HEK293 (cell line): ENCODE data around the gene NDUFC2.
"Not testable (repeated sequence)": the region's sequence is repeated elsewhere in the genome, so short reads cannot be mapped to it uniquely, and the experiment has no call there.

Experiments used
- SP2 ChIP-seq: fragments of 450-650 bp; formaldehyde crosslinking; IDR thresholded peaks from 2 replicates; pipeline ENCODE4 v1.5.1; 2016; ENCODE audit warnings: missing biosample characterization, missing genetic modification characterization
- WT1 ChIP-seq: fragments of 450-650 bp; formaldehyde crosslinking; IDR thresholded peaks from 2 replicates; pipeline ENCODE4 v1.5.1; 2016; ENCODE audit warnings: missing biosample characterization, missing genetic modification characterization
- ZNF473 ChIP-seq: fragments of 450-650 bp; formaldehyde crosslinking; IDR thresholded peaks from 2 replicates; pipeline ENCODE4 v1.5.1; 2017; ENCODE audit warnings: missing biosample characterization, missing genetic modification characterization
- ZNF530 ChIP-seq: fragments of 450-650 bp; formaldehyde crosslinking; IDR thresholded peaks from 2 replicates; pipeline ENCODE4 v1.5.1; 2016; ENCODE audit warnings: low read depth, missing biosample characterization, missing genetic modification characterization
- ZNF660 ChIP-seq: fragments of 450-650 bp; IDR thresholded peaks from 2 replicates; pipeline ENCODE4 v1.5.1; 2018; ENCODE audit warnings: missing biosample characterization, mild to moderate bottlenecking, missing genetic modification characterization
- ZNF830 ChIP-seq: fragments of 450-650 bp; IDR thresholded peaks from 2 replicates; pipeline ENCODE4 v1.5.0; 2018; ENCODE audit warnings: missing biosample characterization, missing genetic modification characterization, low read depth, mild to moderate bottlenecking, moderate library complexity
- TF ChIP-seq, protein P1 (sequence below): fragments of 450-650 bp; formaldehyde crosslinking; IDR thresholded peaks from 2 replicates; pipeline ENCODE4 v1.5.1; 2016; ENCODE audit warnings: missing biosample characterization, missing genetic modification characterization
- TF ChIP-seq, protein P2 (sequence below): fragments of 450-650 bp; formaldehyde crosslinking; IDR thresholded peaks from 2 replicates; pipeline ENCODE4 v1.5.1; 2016; ENCODE audit warnings: missing biosample characterization, missing genetic modification characterization
- TF ChIP-seq, protein P3 (sequence below): fragments of 450-650 bp; formaldehyde crosslinking; IDR thresholded peaks from 2 replicates; pipeline ENCODE4 v1.5.1; 2017; ENCODE audit warnings: missing biosample characterization, mild to moderate bottlenecking, missing genetic modification characterization, moderate library complexity
- TF ChIP-seq, protein P4 (sequence below): fragments of 450-650 bp; formaldehyde crosslinking; IDR thresholded peaks from 2 replicates; pipeline ENCODE4 v1.5.1; 2016; ENCODE audit warnings: missing biosample characterization, missing genetic modification characterization, low read depth

DNA sequence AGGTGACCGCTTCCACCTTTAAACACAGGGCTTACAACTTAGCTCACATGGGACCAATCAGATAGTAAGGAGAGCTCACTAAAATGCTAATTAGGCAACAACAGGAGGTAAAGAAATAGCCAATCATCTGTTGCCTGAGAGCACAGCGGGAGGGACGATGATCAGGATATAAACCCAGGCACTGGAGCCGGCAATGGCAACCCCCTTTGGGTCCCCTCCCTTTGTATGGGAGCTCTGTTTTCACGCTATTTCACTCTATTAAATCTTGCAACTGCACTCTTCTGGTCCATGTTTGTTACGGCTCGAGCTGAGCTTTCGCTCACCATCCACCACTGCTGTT lies 38.3 kb downstream of the NDUFC2 start:
- TF ChIP-seq, protein P1, sequence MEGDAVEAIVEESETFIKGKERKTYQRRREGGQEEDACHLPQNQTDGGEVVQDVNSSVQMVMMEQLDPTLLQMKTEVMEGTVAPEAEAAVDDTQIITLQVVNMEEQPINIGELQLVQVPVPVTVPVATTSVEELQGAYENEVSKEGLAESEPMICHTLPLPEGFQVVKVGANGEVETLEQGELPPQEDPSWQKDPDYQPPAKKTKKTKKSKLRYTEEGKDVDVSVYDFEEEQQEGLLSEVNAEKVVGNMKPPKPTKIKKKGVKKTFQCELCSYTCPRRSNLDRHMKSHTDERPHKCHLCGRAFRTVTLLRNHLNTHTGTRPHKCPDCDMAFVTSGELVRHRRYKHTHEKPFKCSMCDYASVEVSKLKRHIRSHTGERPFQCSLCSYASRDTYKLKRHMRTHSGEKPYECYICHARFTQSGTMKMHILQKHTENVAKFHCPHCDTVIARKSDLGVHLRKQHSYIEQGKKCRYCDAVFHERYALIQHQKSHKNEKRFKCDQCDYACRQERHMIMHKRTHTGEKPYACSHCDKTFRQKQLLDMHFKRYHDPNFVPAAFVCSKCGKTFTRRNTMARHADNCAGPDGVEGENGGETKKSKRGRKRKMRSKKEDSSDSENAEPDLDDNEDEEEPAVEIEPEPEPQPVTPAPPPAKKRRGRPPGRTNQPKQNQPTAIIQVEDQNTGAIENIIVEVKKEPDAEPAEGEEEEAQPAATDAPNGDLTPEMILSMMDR (tag by site-specific recombination) = not testable (repeated sequence)
- TF ChIP-seq ZNF830, WT1, ZNF530, ZNF473, SP2, ZNF660 (tag by site-specific recombination): not testable (repeated sequence)
- TF ChIP-seq, protein P2, sequence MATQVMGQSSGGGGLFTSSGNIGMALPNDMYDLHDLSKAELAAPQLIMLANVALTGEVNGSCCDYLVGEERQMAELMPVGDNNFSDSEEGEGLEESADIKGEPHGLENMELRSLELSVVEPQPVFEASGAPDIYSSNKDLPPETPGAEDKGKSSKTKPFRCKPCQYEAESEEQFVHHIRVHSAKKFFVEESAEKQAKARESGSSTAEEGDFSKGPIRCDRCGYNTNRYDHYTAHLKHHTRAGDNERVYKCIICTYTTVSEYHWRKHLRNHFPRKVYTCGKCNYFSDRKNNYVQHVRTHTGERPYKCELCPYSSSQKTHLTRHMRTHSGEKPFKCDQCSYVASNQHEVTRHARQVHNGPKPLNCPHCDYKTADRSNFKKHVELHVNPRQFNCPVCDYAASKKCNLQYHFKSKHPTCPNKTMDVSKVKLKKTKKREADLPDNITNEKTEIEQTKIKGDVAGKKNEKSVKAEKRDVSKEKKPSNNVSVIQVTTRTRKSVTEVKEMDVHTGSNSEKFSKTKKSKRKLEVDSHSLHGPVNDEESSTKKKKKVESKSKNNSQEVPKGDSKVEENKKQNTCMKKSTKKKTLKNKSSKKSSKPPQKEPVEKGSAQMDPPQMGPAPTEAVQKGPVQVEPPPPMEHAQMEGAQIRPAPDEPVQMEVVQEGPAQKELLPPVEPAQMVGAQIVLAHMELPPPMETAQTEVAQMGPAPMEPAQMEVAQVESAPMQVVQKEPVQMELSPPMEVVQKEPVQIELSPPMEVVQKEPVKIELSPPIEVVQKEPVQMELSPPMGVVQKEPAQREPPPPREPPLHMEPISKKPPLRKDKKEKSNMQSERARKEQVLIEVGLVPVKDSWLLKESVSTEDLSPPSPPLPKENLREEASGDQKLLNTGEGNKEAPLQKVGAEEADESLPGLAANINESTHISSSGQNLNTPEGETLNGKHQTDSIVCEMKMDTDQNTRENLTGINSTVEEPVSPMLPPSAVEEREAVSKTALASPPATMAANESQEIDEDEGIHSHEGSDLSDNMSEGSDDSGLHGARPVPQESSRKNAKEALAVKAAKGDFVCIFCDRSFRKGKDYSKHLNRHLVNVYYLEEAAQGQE (tag by site-specific recombination) = not testable (repeated sequence)
- TF ChIP-seq, protein P3, sequence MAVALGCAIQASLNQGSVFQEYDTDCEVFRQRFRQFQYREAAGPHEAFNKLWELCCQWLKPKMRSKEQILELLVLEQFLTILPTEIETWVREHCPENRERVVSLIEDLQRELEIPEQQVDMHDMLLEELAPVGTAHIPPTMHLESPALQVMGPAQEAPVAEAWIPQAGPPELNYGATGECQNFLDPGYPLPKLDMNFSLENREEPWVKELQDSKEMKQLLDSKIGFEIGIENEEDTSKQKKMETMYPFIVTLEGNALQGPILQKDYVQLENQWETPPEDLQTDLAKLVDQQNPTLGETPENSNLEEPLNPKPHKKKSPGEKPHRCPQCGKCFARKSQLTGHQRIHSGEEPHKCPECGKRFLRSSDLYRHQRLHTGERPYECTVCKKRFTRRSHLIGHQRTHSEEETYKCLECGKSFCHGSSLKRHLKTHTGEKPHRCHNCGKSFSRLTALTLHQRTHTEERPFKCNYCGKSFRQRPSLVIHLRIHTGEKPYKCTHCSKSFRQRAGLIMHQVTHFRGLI (tag by site-specific recombination) = not testable (repeated sequence)
- TF ChIP-seq, protein P4, sequence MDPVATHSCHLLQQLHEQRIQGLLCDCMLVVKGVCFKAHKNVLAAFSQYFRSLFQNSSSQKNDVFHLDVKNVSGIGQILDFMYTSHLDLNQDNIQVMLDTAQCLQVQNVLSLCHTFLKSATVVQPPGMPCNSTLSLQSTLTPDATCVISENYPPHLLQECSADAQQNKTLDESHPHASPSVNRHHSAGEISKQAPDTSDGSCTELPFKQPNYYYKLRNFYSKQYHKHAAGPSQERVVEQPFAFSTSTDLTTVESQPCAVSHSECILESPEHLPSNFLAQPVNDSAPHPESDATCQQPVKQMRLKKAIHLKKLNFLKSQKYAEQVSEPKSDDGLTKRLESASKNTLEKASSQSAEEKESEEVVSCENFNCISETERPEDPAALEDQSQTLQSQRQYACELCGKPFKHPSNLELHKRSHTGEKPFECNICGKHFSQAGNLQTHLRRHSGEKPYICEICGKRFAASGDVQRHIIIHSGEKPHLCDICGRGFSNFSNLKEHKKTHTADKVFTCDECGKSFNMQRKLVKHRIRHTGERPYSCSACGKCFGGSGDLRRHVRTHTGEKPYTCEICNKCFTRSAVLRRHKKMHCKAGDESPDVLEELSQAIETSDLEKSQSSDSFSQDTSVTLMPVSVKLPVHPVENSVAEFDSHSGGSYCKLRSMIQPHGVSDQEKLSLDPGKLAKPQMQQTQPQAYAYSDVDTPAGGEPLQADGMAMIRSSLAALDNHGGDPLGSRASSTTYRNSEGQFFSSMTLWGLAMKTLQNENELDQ (tag by site-specific recombination) = not testable (repeated sequence)
